ENCODE results near the gene SIX4.
"Not testable (repeated sequence)": the region's sequence is repeated elsewhere in the genome, so short reads cannot be mapped to it uniquely, and the experiment has no call there.

SIX4 gene

DNA sequence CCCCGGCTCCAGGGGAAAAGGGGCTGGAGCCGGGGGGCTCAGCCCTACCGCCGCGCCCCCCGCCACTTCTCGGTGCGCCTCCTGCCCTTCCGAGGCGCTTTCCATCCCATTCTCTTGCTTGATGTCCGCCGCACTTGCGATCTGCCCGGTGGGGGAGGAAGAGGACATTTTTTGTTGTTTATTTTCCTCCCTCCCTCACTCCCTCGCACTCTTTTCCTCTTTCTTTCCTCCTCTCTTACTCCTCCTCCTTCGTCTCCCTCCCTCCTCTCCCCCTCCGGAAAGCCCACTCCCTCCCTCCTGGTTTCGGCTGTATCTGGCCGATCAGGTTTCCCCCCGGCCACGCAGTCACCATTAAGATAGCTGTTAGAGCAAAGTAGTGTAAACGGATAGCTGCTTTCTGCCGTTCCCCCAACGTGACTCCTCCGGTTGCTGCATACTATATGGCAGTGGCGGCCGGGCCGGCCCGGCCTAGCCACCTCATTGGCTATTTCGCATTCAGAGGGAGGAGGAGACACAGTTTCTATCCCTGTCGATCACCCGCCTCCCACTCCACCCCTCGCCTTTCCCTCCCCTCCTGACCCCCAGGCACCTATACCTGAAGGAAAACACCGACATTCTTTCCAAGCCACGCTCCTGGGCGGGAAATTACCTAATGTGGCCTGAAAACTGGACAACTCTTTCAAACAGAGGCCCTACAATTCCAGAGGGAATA is at the start of gene SIX4:
Gene SIX4 (minus strand): TSS at position 445 of the 712 bp plus-strand sequence. CDS start 277 bp downstream, at position 168.
- peak; percentile 58 for DNase-seq

GRCh38 chr14:60773558-60773957 is 49.4 kb upstream of the SIX4 start:
- no peak for DNase-seq

DNA sequence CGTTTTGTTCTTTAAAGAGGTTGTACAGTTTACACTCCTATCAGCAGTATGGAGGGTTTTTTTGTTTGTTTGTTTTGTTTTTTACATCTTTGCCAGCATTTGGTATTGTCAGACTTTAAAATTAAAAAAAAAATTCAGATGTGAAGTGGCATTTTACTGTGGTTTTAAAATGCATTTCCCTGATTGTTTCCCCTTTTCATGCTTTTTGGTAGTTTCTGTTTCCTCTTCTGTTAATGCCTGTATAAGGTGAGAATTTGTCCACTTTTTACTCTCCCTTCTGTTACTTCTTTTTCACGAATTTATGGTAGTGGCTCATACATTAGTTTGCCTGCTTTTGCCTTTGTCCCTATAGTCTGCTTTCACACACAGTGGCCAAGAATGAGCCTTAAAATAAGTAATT is 47.0 kb upstream of the SIX4 start:
- no peak for DNase-seq

- DNase-seq, result no peak
These were observed 44.5 kb upstream of the SIX4 start for GRCh38 chr14:60768602-60769001.

GRCh38 chr14:60760644-60761364 is 36.7 kb upstream of the SIX4 start:
- DNase-seq, result no peak

DNA sequence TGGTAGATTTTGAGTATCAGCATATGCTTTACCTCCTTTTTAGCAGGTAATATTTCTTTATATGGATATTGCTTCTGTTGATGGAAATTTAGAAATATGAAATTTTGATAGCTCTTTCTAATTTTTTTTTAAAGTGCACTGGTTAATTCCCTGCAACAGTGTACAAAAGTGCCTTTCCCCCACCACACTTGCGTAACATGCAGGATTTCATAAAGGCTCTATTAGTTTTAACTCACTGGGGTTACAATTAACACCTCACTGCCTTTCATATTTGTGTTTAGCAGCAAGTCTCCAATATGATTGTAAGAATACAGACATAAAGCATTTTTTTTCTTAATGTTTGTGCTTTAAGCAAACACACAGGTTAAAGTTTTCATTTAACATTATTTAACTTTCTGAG is 36.1 kb upstream of the SIX4 start:
- peak; percentile 43 for DNase-seq

DNA sequence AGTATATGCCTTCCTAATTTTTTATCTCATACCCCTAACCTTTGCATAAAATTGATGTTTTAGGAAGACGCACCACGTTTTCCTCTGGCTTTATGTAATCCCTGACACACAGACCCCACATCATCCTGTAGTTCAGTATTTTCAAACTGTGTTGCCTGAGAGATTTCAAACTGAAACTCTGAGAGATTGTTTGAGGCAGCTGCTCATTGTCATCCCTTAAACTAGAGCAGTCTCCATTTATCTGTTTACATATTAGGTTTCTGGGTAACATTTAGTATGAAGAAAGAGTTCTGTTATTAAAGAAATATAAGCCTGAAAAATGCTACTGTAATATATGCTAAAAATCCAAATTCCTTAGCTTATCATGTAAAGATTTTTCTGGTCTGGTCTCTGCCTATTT is 34.7 kb upstream of the SIX4 start:
- DNase-seq, result no peak

DNA sequence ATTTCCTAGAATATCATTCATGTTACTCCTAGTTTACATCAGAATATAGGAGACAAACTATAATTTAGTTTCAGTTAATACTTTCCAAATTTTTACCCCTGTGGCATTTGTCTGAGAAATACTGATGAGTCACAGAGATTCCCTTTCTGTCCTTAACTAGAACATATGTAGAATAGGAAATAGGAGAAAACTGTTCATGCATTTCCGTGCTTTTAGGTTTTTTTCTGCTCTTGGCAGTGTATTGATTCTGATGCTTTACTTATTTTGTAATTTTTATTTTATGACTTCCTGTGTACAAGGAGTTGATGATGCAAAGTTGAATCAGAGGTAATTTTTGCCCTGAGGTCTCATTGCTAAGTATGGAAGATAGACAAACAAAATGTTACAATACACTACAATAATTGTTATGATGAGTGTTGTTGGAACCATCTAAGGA is 33.4 kb upstream of the SIX4 start:
- no peak for DNase-seq

GRCh38 chr14:60756847-60757246 is 32.7 kb upstream of the SIX4 start:
- DNase-seq, result no peak

- peak; percentile 92 for DNase-seq
These were observed 29.3 kb upstream of the SIX4 start for GRCh38 chr14:60753264-60754119.

DNA sequence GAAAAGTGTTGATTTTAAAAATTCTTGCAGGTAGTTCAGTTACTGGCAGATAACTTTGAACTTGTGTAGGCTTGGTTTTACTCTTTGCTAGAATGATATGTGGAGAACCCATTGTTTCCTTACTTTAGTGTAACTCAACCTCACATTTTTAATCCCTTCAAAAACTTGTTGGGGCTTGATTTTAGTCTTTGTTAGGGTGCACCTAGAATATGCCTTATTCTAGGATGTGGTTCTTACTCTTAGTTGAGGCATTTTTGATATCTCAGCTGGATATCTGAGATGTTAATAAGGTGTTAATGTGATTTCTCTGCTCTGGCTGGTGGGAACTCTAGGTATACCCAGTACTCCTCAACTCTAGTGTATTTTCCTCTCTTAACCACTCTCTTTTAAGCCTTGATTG is 20.4 kb upstream of the SIX4 start:
- no peak for DNase-seq

- DNase-seq, result no peak
These were observed 14.8 kb upstream of the SIX4 start for GRCh38 chr14:60738843-60739508.

DNA sequence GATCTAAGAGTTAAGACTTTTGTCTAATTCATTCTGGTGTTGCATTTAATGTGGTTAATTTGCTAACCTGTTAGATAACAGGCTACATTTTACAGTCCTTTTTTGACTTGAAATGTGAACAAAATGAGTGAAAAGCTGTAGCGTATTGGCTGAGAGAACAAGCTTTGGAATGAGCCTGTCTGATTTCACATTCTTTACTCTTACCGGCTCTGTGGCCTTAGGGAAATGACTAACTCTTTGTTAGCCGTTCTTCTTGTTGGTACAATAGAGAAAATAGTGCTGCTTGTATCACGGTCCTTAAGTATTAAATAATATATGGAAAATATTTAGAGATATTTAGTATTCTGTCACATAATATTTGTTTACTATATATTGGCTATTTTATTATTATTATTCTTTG is 12.3 kb upstream of the SIX4 start:
- no peak for DNase-seq

DNA sequence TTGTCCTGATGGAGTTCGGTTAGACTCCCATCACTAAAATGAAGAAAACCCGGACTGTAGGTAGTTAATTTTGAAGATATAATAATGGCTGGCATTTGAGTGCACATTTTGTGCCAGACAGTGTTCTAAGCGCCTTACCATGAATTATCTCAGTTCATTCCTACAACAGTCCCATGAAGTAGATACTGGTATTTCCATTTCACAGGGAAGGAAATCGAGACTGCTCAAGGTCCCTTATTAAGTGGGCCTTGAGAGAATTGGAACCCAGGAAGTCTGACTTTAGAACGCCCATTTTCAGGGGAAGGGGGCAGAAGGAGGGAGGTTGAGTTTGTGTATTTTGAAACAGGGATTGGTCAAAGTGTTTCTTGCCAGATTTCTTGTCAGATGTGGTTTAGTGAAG is 11.3 kb upstream of the SIX4 start:
- DNase-seq, result peak; percentile 22

- peak; percentile 92 for DNase-seq
These were observed 10.5 kb upstream of the SIX4 start, which contains the start of gene MNAT1 for GRCh38 chr14:60734465-60735242. MNAT1 (plus strand) TSS chr14:60734761; CDS start chr14:60734863, 102 bp downstream.

GRCh38 chr14:60732840-60733483 is 8.8 kb upstream of the SIX4 start:
- DNase-seq, result no peak

GRCh38 chr14:60731291-60731690 is 7.1 kb upstream of the SIX4 start:
- not testable (repeated sequence) for DNase-seq

DNA sequence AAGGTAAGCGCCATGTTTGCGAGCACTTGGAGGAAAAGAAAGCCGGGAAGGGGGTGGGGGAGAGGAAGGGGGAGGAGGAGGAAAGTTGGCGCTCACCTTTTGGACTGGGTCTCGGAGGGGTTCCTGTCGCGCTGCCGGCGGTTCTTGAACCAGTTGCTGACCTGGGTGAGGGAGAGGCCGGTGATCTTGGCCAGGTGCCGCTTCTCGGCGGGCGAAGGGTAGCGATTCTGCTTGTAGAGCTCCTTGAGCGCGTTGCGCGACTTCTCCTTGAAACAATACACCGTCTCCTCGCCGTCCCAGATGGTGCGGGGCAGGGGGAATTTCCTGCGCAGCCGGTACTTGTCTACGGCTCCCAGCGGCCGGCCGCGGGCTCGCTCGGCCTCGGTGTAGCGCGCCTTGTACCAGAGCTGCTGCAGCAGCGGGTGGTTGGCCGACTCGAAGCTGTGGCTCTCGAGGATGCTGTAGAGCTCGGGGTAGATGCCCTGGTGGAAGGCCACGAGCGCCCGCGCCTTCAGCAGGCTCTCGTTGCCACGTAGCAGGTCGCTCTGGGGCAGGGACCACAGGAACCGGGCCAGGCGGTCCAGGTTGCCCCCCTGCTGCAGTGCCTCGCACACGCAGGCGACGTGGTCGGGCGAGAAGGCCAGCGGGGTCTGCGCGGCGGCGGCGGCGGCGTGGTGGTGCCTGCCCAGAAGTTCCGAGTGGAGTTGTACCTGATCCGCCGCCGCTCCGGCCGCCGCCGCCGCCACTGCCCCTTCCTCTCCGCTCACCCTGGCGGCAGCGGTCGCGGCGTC is 840 bp downstream of the SIX4 start:
- DNase-seq, result peak; percentile 61

DNA sequence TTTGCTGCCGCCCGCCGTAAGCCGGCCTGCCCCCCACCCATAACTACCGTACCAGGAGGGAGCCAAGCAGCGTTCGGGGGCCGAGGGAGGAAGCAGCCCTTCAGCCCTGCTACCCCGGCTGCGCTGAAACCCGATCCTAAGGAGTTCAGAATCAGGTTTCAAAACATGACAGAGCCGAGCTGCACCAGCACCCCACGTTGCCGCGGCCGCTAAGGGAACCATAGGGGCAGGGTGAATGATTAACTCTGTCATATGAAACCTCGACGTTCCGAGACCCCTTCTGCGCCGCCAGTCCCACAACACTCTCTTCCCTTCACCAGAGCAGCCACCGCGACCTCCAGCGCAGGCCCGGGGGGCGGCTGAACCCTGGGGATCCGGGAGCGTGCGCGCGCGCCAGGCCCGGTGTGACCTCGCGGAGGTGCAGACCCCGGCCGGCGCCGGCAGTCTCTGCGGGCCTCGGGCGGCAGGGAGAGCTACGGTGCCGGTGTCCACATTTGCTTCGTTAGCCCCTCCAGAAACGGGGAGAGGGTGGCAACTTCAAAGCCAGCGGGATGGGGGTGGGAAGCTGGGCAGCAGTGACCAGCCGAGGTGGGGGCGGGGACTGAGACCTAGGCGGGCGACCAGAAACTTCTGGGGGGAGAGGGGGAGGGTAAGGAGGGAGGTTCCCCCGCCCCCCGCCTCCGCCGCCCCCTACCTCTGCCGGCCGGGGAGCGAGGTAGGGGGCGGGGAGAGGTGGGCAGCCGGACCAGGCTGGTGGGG is 1.6 kb downstream of the SIX4 start:
- DNase-seq, result peak; percentile 38

- DNase-seq, result no peak
These were observed 2.1 kb downstream of the SIX4 start for GRCh38 chr14:60722107-60722356.

Data from hematopoietic multipotent progenitor cell treated with erythropoietin and hydrocortisone succinate and interleukin-3 and kit ligand, for 4 days (in vitro differentiated cells).